SU-DHL-6 (cell line): ENCODE data around the gene EXD3.

Experiments used
- H2AFZ ChIP-seq: fragments of 200-600 bp; sonication (generic); 2 replicates; pipeline ENCODE4 v1.6.1; 2014; ENCODE audit warnings: low read depth, mild to moderate bottlenecking, moderate library complexity, mixed read lengths, antibody characterized with exemption, low read length; ENCODE audit not compliant: severe bottlenecking
- H3F3A ChIP-seq: fragments of 200-600 bp; shearing (Covaris generic); 2 replicates; pipeline ENCODE4 v1.6.0; 2016; ENCODE audit warnings: antibody characterized with exemption, mild to moderate bottlenecking; ENCODE audit not compliant: insufficient read depth
- H3K27ac ChIP-seq: fragments of 200-600 bp; sonication (generic); 2 replicates; pipeline ENCODE4 v1.5.1; 2016; ENCODE audit warnings: low read depth, mild to moderate bottlenecking, low read length, moderate library complexity, mixed read lengths
- H3K27me3 ChIP-seq: fragments of 200-600 bp; sonication (generic), shearing (Covaris generic); 2 replicates; pipeline ENCODE4 v1.6.0; 2014; ENCODE audit warnings: mild to moderate bottlenecking, low read length
- H3K36me3 ChIP-seq: fragments of 200-600 bp; sonication (generic); 2 replicates; pipeline ENCODE4 v1.6.1; 2014; ENCODE audit warnings: mild to moderate bottlenecking, low read length, mixed read lengths
- H3K4me2 ChIP-seq: fragments of 300-600, 200-600 bp; shearing (Covaris generic), sonication (generic); 2 replicates; pipeline ENCODE4 v1.6.0; 2014; ENCODE audit warnings: low read length, low read depth, mild to moderate bottlenecking; ENCODE audit not compliant: poor library complexity, severe bottlenecking
- H3K4me3 ChIP-seq: fragments of 200-600 bp; sonication (generic); 2 replicates; pipeline ENCODE4 v1.5.1; 2014; ENCODE audit warnings: antibody characterized with exemption, low read length, mild to moderate bottlenecking, mixed read lengths; ENCODE audit not compliant: insufficient read depth, poor library complexity, severe bottlenecking
- H3K79me2 ChIP-seq: fragments of 200-600 bp; sonication (generic); 2 replicates; pipeline ENCODE4 v1.6.1; 2014; ENCODE audit warnings: mild to moderate bottlenecking, low read length, moderate library complexity; ENCODE audit not compliant: insufficient read depth
- H3K9ac ChIP-seq: fragments of 200-600 bp; sonication (generic); 2 replicates; pipeline ENCODE4 v1.7.0; 2014; ENCODE audit warnings: mild to moderate bottlenecking, low read length
- H3K9me2 ChIP-seq: fragments of 200-600 bp; sonication (generic); replicated peaks from 2 replicates; pipeline ENCODE4 v1.6.1; 2014; ENCODE audit warnings: low read length; ENCODE audit not compliant: insufficient read depth
- H3K9me3 ChIP-seq: fragments of 200-600 bp; sonication (generic); 2 replicates; pipeline ENCODE4 v1.6.1; 2014; ENCODE audit warnings: low read length, mixed read lengths; ENCODE audit not compliant: insufficient read depth
- H4K20me1 ChIP-seq: fragments of 200-600 bp; sonication (generic); 2 replicates; pipeline ENCODE4 v1.6.1; 2014; ENCODE audit warnings: low read depth, mild to moderate bottlenecking, antibody characterized with exemption, low read length, moderate library complexity, mixed read lengths
- EZH2phosphoT487 ChIP-seq: fragments of 200-600 bp; sonication (generic), shearing (Covaris generic); conservative IDR thresholded peaks from 2 replicates; pipeline ENCODE4 v1.6.1; 2018; ENCODE audit warnings: mild to moderate bottlenecking, antibody characterized with exemption, low read length, moderate library complexity, mixed read lengths
- TF ChIP-seq, protein P1 (sequence below): fragments of 200-600 bp; sonication (generic); IDR thresholded peaks from one replicate; pipeline ENCODE4 v1.5.1; 2017; ENCODE audit warnings: antibody characterized with exemption, mild to moderate bottlenecking, low read length, moderate library complexity; ENCODE audit not compliant: insufficient read depth, poor library complexity, severe bottlenecking

The EXD3 gene

DNA sequence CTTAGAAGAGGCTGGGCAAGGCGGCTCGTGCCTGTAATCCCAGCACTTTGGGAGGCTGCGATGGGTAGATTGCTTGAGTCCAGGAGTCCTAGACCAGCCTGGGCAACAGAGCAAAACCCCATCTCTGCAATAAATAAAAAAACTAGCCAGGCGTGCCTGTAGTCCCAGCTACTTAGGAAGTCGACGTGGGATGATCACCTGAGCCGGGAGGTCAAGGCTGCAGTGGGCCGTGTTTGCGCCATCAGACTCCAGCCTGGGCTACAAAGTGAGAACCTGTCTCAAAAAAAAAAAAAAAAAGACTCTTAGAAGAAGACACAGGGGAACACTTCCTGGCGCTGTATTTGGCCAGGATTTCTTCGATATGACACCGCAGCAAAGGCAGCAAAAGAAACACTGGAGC is 97.2 kb downstream of the EXD3 start:
- H3K36me3 ChIP-seq = no peaks in the 10 kb centered on the region
- H3K79me2 ChIP-seq = no peaks in the 10 kb centered on the region
- no peaks in the 10 kb centered on the region for H3K9me3 ChIP-seq
- no peaks in the 10 kb centered on the region for H3K9me2 ChIP-seq
- H3F3A ChIP-seq = no peaks in the 10 kb centered on the region
- TF ChIP-seq EZH2phosphoT487 = no peak
- TF ChIP-seq, protein P1, sequence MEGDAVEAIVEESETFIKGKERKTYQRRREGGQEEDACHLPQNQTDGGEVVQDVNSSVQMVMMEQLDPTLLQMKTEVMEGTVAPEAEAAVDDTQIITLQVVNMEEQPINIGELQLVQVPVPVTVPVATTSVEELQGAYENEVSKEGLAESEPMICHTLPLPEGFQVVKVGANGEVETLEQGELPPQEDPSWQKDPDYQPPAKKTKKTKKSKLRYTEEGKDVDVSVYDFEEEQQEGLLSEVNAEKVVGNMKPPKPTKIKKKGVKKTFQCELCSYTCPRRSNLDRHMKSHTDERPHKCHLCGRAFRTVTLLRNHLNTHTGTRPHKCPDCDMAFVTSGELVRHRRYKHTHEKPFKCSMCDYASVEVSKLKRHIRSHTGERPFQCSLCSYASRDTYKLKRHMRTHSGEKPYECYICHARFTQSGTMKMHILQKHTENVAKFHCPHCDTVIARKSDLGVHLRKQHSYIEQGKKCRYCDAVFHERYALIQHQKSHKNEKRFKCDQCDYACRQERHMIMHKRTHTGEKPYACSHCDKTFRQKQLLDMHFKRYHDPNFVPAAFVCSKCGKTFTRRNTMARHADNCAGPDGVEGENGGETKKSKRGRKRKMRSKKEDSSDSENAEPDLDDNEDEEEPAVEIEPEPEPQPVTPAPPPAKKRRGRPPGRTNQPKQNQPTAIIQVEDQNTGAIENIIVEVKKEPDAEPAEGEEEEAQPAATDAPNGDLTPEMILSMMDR = no peak
- H3K4me3 ChIP-seq = no peak overlapping the region
- H3K4me2 ChIP-seq = no peak overlapping the region
- no peak overlapping the region for H3K9ac ChIP-seq
- no peaks in the 10 kb centered on the region for H3K27me3 ChIP-seq
- no peak overlapping the region for H3K27ac ChIP-seq
- no peaks in the 10 kb centered on the region for H4K20me1 ChIP-seq
- no peak overlapping the region for H2AFZ ChIP-seq

- no peak overlapping the region for H3K27ac ChIP-seq
- H2AFZ ChIP-seq = no peak overlapping the region
- H3K9me3 ChIP-seq = no peaks in the 10 kb centered on the region
- H3K9ac ChIP-seq = no peak overlapping the region
- H3K36me3 ChIP-seq = no peaks in the 10 kb centered on the region
- H3K9me2 ChIP-seq = no peaks in the 10 kb centered on the region
- H3K4me3 ChIP-seq = no peak overlapping the region
- no peaks in the 10 kb centered on the region for H3F3A ChIP-seq
- TF ChIP-seq, protein P1 = no peak
- no peak overlapping the region for H3K4me2 ChIP-seq
- no peaks in the 10 kb centered on the region for H3K79me2 ChIP-seq
- H3K27me3 ChIP-seq = no peaks in the 10 kb centered on the region
- no peaks in the 10 kb centered on the region for H4K20me1 ChIP-seq
Observed at GRCh38 chr9:137325124-137325523, 97.8 kb downstream of the EXD3 start.

GRCh38 chr9:137323531-137324331 is 99.2 kb downstream of the EXD3 start:
- H2AFZ ChIP-seq = no peak overlapping the region
- TF ChIP-seq, protein P1 = no peak
- H4K20me1 ChIP-seq = no peaks in the 10 kb centered on the region
- H3K79me2 ChIP-seq = no peaks in the 10 kb centered on the region
- H3K9me2 ChIP-seq = no peaks in the 10 kb centered on the region
- no peaks in the 10 kb centered on the region for H3K9me3 ChIP-seq
- no peaks in the 10 kb centered on the region for H3K36me3 ChIP-seq
- H3K4me3 ChIP-seq = no peak overlapping the region
- H3K27me3 ChIP-seq = no peaks in the 10 kb centered on the region
- no peak overlapping the region for H3K4me2 ChIP-seq
- no peaks in the 10 kb centered on the region for H3F3A ChIP-seq
- no peak overlapping the region for H3K9ac ChIP-seq
- no peak overlapping the region for H3K27ac ChIP-seq
